NCI-H460 (cell line): ENCODE results near the gene FLNC. TPM values are rescaled to one million over a fixed set of nuclear protein-coding genes. Genes with fewer than 3 reads are reported as not detected.
A peak's percentile ranks its signal among the peaks of the same experiment; 100 is the strongest.

ENCODE experiments used
- DNase-seq: peaks from one replicate; pipeline ENCODE4 v3.0.0-alpha.2; 2016; ENCODE audit warnings: low read depth; ENCODE audit errors: extremely low read depth
- polyA plus RNA-seq: library from polyadenylated mRNA; depleted of rRNA; stranded (reverse); fragments of >200 nt; gene quantifications from 2 replicates; pipeline ENCODE4 v1.2.3, GENCODE V29; 2014; cell fraction: nucleus; rRNA removed
- total RNA-seq: library from RNA; depleted of rRNA; stranded (reverse); fragments of >200 nt; shearing (Covaris generic); gene quantifications from 2 replicates; pipeline ENCODE4 v1.2.3, GENCODE V29; 2014; rRNA removed

Gene FLNC
- 0.57 and 0.69 TPM in 2 replicates for total RNA-seq
- polyA plus RNA-seq = 0.01 and 0.54 TPM in 2 replicates

- DNase-seq = peak; percentile 11
Observed at GRCh38 chr7:128830231-128831177, at the start of gene FLNC. FLNC (plus strand) TSS chr7:128830406; CDS start chr7:128830638, 232 bp downstream.

- DNase-seq = no peak
Observed at GRCh38 chr7:128781126-128781525, 49.1 kb upstream of the FLNC start.

GRCh38 chr7:128781851-128782250 lies 48.4 kb upstream of the FLNC start:
- DNase-seq = no peak

- peak; percentile 36 for DNase-seq
Observed at GRCh38 chr7:128783143-128783861, 46.9 kb upstream of the FLNC start.

GRCh38 chr7:128785738-128786137 lies 44.5 kb upstream of the FLNC start:
- no peak for DNase-seq

GRCh38 chr7:128788446-128789412 lies 41.5 kb upstream of the FLNC start:
- no peak for DNase-seq

- DNase-seq = no peak
Observed at GRCh38 chr7:128790315-128791041, 39.7 kb upstream of the FLNC start.

- peak; percentile 53 for DNase-seq
Observed at GRCh38 chr7:128791121-128791971, 38.9 kb upstream of the FLNC start, which contains the start of gene CCDC136. CCDC136 (plus strand) TSS chr7:128791968; CDS start chr7:128792412, 444 bp downstream.

- DNase-seq = no peak
Observed at GRCh38 chr7:128791972-128792327, 38.3 kb upstream of the FLNC start.

- DNase-seq = no peak
Observed at GRCh38 chr7:128792471-128793180, 37.6 kb upstream of the FLNC start.

- DNase-seq = no peak
Observed at GRCh38 chr7:128793181-128793547, 37.0 kb upstream of the FLNC start.

GRCh38 chr7:128794020-128794419 lies 36.2 kb upstream of the FLNC start:
- no peak for DNase-seq

- DNase-seq = no peak
Observed at GRCh38 chr7:128794436-128794835, 35.8 kb upstream of the FLNC start.

- no peak for DNase-seq
Observed at GRCh38 chr7:128795129-128795528, 35.1 kb upstream of the FLNC start.

- DNase-seq = no peak
Observed at GRCh38 chr7:128796327-128796726, 33.9 kb upstream of the FLNC start.

GRCh38 chr7:128799451-128799850 lies 30.8 kb upstream of the FLNC start:
- no peak for DNase-seq

GRCh38 chr7:128800567-128800966 lies 29.6 kb upstream of the FLNC start:
- DNase-seq = no peak

- no peak for DNase-seq
Observed at GRCh38 chr7:128801003-128801402, 29.2 kb upstream of the FLNC start.
